ENCODE data around the gene MRPL12. TPM values are rescaled to one million over a fixed set of nuclear protein-coding genes. Genes with fewer than 3 reads are reported as not detected.

MRPL12 gene
- total and polyA plus RNA-seq, 9 of the 15 experiments (the other 6 are each of a cell fraction or from before 2014, with no cell fraction given) = 0.94 to 338 (median 100) TPM

- no peak for ATAC-seq
- TF ChIP-seq MAZ (CRISPR knock-in tag; conservative IDR thresholded peaks at IDR 0.05 in 1 of 2, IDR thresholded peaks at IDR 0.05 in 1 of 2) (0 out of 4 replicates have a peak, but pooled peaks of 1 of the 2 experiments have one; percentile 3), BRD9 (IDR thresholded peaks at IDR 0.05; ENCODE audit: low read depth, partially characterized antibody) (peak; percentile 6), ZNF395 (CRISPR knock-in tag; IDR thresholded peaks at IDR 0.05) (peak; percentile 75; the same call in 1 of the 2 replicates), HLTF (IDR thresholded peaks at IDR 0.05) (no peak), HBP1 (CRISPR knock-in tag; IDR thresholded peaks at IDR 0.05) (no peak), ARNT (IDR thresholded peaks at IDR 0.05) (0 out of 4 replicates have a peak, but pooled peaks of 1 of the 2 experiments have one; percentile 10), ZMIZ1 (IDR thresholded peaks at IDR 0.05; ENCODE audit: low read depth in 2 of 2, low read length in 2 of 2) (no peak), CHD1 (IDR thresholded peaks at IDR 0.05; ENCODE audit: low read length) (peak; percentile 70), ZNF444 (CRISPR knock-in tag; IDR thresholded peaks at IDR 0.05) (no peak), PTBP1 (IDR thresholded peaks at IDR 0.05; ENCODE audit: low read depth, low read length) (no peak), HMBOX1 (IDR thresholded peaks at IDR 0.05) (peak; percentile 54; the same call in 1 of the 2 replicates), NCOA2 (IDR thresholded peaks at IDR 0.05; ENCODE audit: partially characterized antibody in 2 of 2) (no peak), ZNF639 (CRISPR knock-in tag; conservative IDR thresholded peaks at IDR 0.05 in 1 of 2, IDR thresholded peaks at IDR 0.05 in 1 of 2) (peak in 1 of 2 experiments; percentile 40; a peak in 1 of 4 replicates)
These were observed 37.1 kb upstream of the MRPL12 start for GRCh38 chr17:81666092-81666341.

More at GRCh38 chr17:81666092-81666341, 37.1 kb upstream of the MRPL12 start:
- Histone ChIP-seq H3K9me3 (replicated peaks; ENCODE audit: control insufficient read depth, insufficient read depth, low read depth, low read length) (no peaks in the 10 kb centered on the region), H3K27me3 (ENCODE audit: control insufficient read depth in 2 of 2, insufficient read depth in 2 of 2, low read length in 2 of 2) (no peaks in the 10 kb centered on the region), H2AFZ (ENCODE audit: low read depth, low read length) (peak overlapping the region; percentile 53; the same call in 1 of the 2 replicates), H3K9ac (ENCODE audit: insufficient read depth in 1 of 2, low read depth in 2 of 2, low read length in 2 of 2) (peak overlapping the region; percentile 99 to 100), H3K4me3 (peak overlapping the region; percentile 87), H3K9me1 (ENCODE audit: control insufficient read depth, insufficient read depth, low read length) (no peaks in the 10 kb centered on the region), H3K4me1 (replicated peaks in 1 of 2; ENCODE audit: control insufficient read depth in 2 of 2, insufficient read depth in 2 of 2, low read length in 2 of 2) (peaks cover 36 to 77% of the 10 kb centered on the region in 2 experiments), H3K36me3 (ENCODE audit: control insufficient read depth, insufficient read depth, low read length) (peaks cover 51% of the 10 kb centered on the region), H3K79me2 (ENCODE audit: control insufficient read depth, insufficient read depth, low read length) (peaks cover 63% of the 10 kb centered on the region), H4K20me1 (replicated peaks; ENCODE audit: control insufficient read depth, insufficient read depth, low read length) (no peaks in the 10 kb centered on the region), H3K4me2 (ENCODE audit: insufficient read depth, low read length) (peak overlapping the region; percentile 94), H3K27ac (ENCODE audit: extremely low read depth, low read depth, low read length) (peak overlapping the region; percentile 98)
- WGBS (ENCODE audit: insufficient coverage, low coverage, missing lambda C conversion rate) = 1% methylated on average over 13 of the region's 16 CpGs
- ChIA-PET CTCF (ENCODE audit: low intra/inter-chr PET ratio) (no interaction called here), POLR2A (interaction anchor here (0.8 to 1.4 kb wide), 6 partner anchors 10 to 48 kb away, joined by 4 to 9 read pairs (median 6); partner anchors contain the start of genes ARL16 and HGS)
- TSS peak; percentile 90 for BruUV-seq (replicated peaks)
- intact Hi-C loops (cut with micrococcal nuclease) = loop anchor here (1.0 to 5.0 kb wide), 2 partner anchors 30 to 36 kb away; partner anchors contain the start of gene MRPL12
- DNase-seq (ENCODE audit: extremely low read depth in 1 of 4, low spot score in 3 of 4) (no peak), FAIRE-seq (no peak)
- in situ Hi-C loops (cut with MboI) = no loop called here
